HAP-1 (cell line): ENCODE results near the gene TMEM123.

Experiments
- DNase-seq, 2 experiments: peaks; one replicate each; pipeline ENCODE4 v3.0.0-alpha.2; 2016 to 2020; ENCODE audit warnings: low spot score in 2 of 2
- H3K27me3 ChIP-seq: fragments of 250-450 bp; sonication (Bioruptor Pico); 2 replicates; pipeline ENCODE4 v1.5.1; 2020; ENCODE audit warnings: low read depth, mild to moderate bottlenecking, moderate library complexity
- H3K36me3 ChIP-seq: fragments of 250-450 bp; sonication (Bioruptor Pico); replicated peaks from 2 replicates; pipeline ENCODE4 v1.5.1; 2020; ENCODE audit warnings: mild to moderate bottlenecking
- H3K4me1 ChIP-seq: fragments of 250-450 bp; sonication (Bioruptor Pico); 2 replicates; pipeline ENCODE4 v1.5.1; 2020; ENCODE audit warnings: mild to moderate bottlenecking
- H3K4me3 ChIP-seq: fragments of 250-450 bp; sonication (Bioruptor Pico); 2 replicates; pipeline ENCODE4 v1.5.1; 2020; ENCODE audit warnings: mild to moderate bottlenecking, moderate library complexity
- H3K9me3 ChIP-seq: fragments of 250-450 bp; sonication (Bioruptor Pico); 2 replicates; pipeline ENCODE4 v1.5.1; 2020; ENCODE audit warnings: mild to moderate bottlenecking, moderate library complexity
- in situ Hi-C: fragments of 300-500 bp; cut with MboI; formaldehyde crosslinking; loops from 3 replicates; pipeline ENCODE4 v1.14.3; 2020; ENCODE audit warnings: low sequenced_read_pairs, inconsistent platforms, mixed read lengths

TMEM123 gene, protein sequence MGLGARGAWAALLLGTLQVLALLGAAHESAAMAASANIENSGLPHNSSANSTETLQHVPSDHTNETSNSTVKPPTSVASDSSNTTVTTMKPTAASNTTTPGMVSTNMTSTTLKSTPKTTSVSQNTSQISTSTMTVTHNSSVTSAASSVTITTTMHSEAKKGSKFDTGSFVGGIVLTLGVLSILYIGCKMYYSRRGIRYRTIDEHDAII

DNA sequence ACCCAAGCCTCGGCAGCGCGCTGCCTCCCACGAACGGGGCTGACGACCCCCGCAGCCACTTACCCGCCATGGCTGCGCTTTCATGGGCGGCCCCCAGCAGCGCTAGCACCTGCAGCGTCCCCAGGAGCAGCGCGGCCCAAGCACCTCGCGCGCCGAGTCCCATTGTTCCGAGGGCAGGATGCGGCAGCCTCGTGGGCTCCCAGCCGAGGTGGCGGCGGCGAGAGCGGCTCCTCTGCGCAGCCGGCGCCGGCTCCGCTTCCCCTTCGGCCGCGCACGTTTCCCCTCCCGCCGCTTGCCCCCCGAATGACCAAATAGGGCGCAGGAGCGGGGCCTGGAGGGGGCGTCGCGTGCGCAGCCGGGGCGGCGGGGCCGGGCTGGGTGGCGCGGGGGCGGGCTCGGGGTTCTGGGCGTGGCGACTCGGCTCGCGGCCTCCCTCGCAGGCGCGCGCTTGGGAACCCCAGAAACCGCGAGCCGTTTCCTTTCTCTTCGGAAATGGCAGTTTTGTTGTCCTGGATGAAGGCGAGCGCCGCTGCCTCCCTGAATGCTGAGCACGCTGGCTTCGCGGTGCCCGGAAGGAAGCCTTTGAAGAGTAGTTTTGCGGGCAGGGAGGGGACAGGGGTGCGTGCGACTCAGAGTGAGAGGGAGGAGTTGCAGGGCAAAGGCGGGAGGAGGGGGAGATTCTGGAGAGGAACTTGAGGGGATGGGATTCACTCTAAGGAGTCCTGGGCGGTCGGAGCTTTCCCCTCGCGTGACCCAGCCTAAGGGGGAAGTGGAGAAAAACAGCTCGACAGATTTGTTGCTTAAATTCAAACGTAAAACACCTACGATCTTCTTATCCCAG lies at the start of gene TMEM123:
Gene TMEM123, minus strand, starts transcription at position 305 of the 841 bp plus-strand sequence. Its CDS starts 142 bp downstream, at position 163.
- in situ Hi-C loops: no loop called here
- Histone ChIP-seq H3K4me1 (peaks cover 49% of the 10 kb centered on the region), H3K36me3 (peaks cover 11% of the 10 kb centered on the region), H3K4me3 (peak within 1 kb of the TSS; percentile 73), H3K9me3 (no peaks in the 10 kb centered on the region), H3K27me3 (no peaks in the 10 kb centered on the region)
- peak; percentile 58 to 84 for DNase-seq

DNA sequence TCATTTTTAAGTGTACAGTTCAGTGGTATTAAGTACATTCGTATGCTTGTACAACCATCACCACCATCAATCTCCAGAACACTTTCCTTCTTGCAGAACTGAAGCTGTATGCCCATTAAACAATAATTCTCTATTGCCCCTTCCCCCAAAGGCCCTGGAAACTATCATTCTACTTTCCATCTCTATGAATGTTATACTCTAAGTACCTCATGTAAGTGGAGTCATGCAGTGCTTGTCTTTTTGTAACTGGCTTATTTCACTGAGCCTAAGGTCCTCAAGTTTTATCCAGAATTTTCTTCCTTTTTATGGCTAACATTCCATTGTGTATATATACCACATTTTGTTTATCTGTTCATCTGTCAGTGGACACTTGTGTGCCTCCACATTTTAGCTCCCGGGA lies 48.3 kb upstream of the TMEM123 start:
- DNase-seq: no peak
- H3K9me3 ChIP-seq: no peaks in the 10 kb centered on the region
- no peaks in the 10 kb centered on the region for H3K36me3 ChIP-seq
- H3K4me1 ChIP-seq: no peaks in the 10 kb centered on the region
- no peak overlapping the region for H3K4me3 ChIP-seq
- in situ Hi-C loops: no loop called here
- H3K27me3 ChIP-seq: peaks cover 34% of the 10 kb centered on the region

DNA sequence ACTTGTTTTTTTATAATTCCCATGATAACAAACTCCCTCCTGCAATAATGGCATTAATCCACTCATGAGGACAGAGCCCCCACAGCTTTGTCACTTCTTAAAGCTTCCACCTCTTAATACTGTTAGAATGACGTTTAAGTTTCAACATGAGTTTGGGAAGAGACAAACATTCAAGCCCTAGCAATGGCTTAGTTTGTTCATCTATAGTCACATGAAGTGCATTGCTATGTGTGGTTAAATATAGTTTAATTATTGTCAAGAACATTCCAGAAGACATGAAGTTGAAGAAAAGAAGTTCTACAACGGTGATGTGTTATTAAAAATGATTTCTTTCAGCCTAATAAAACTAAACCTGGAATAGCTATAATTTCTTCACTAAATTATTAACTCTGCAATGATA lies 47.4 kb upstream of the TMEM123 start:
- no peak for DNase-seq
- Histone ChIP-seq H3K36me3 (no peaks in the 10 kb centered on the region), H3K9me3 (no peaks in the 10 kb centered on the region), H3K27me3 (peaks cover 34% of the 10 kb centered on the region), H3K4me3 (no peak overlapping the region), H3K4me1 (no peaks in the 10 kb centered on the region)
- in situ Hi-C loops: loop anchor here (5.0 to 10.0 kb wide), 2 partner anchors 158 to 215 kb away; no protein-coding TSS in a partner anchor

DNA sequence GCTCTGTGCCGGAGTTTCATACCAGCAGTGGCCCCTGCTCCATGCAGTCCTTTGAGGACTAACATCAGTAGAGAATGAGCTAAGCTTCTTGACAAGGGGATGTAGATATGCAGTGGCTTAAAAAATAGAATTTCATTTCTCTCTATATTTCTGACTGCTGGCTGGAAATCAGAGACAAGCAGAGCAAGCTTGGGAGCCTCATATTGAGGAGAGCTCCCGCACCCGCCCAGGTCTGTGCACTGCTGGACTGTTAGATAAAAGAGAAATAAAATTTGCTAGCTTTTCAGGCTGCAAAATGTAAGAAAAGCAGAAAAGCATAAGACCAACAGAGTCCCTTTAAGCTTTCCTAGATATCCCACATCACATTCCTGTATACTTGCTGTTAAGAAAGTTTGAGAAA lies 46.6 kb upstream of the TMEM123 start:
- DNase-seq: no peak
- in situ Hi-C loops: loop anchor here (5.0 to 10.0 kb wide), 2 partner anchors 157 to 214 kb away; no protein-coding TSS in a partner anchor
- Histone ChIP-seq H3K27me3 (peaks cover 31% of the 10 kb centered on the region), H3K9me3 (no peaks in the 10 kb centered on the region), H3K36me3 (no peaks in the 10 kb centered on the region), H3K4me1 (no peaks in the 10 kb centered on the region), H3K4me3 (no peak overlapping the region)

DNA sequence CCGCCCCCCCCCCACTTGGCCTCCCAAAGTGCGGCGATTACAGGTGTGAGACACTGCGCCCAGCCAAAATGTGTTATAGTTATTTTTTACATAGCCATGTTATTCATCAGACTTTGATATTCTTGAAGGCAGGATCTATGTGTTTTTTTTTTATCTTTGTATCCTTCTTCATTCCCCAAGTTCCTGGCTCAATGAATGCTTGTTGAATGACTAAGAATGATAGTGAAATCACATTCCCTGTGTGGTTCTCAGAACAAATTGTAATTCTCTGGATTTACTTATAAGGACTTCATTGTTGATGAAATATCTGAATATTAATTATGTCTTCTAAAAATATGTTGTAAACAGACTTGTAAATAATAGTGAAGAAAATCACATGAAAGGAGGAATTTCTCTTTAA lies 44.5 kb upstream of the TMEM123 start:
- in situ Hi-C loops: loop anchor here (5.0 to 10.0 kb wide), 2 partner anchors 155 to 212 kb away; no protein-coding TSS in a partner anchor

DNA sequence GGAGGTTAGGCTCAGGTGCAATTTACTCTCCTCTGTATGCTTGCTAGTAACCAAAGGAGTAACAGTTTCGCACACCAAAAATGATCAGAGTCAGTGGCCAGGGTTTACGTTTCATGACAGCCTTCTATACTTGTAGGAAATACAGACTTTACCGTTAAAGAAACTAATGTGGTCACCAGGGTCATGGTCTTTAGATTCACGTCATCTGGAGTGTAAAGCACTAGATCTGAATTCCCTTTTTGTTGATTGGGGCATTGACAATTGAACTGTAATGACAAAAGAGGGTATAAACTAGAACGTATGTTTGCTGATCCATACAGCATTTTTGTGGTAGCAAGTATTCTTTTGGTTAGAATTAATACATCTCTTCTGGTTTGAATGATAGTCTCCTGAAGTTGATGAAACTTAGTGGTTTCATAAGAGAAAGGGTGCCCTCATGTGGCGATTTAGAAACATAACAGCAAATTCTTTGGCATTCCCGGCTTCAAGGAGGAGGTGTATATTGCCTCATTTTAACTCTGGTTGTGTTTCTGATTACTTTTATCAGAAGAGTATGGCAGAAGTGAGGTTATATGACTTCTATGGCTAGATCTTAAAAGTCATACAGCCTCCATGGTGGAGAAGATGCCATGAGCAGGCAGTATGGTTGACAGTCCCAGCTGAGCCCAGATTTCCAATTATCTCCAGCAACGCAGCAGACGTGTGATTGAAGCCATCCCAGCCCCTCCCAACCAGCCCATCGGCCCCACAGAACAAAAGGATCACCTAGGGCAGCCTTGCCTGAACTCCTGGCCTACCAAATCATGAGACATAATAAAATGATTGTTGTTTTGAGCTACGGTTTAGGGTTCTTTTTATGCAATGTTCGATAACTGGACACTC lies 42.8 kb upstream of the TMEM123 start:
- no peaks in the 10 kb centered on the region for H3K9me3 ChIP-seq
- no peak overlapping the region for H3K4me3 ChIP-seq
- DNase-seq: peak; percentile 58 to 81
- H3K4me1 ChIP-seq: no peaks in the 10 kb centered on the region
- in situ Hi-C loops: loop anchor here (5.0 to 10.0 kb wide), 2 partner anchors 153 to 211 kb away; no protein-coding TSS in a partner anchor
- H3K36me3 ChIP-seq: no peaks in the 10 kb centered on the region
- H3K27me3 ChIP-seq: peaks cover 13% of the 10 kb centered on the region

More for the DNA sequence above, 44.5 kb upstream of the TMEM123 start:
- Histone ChIP-seq H3K9me3 (no peaks in the 10 kb centered on the region), H3K27me3 (peaks cover 21% of the 10 kb centered on the region), H3K36me3 (no peaks in the 10 kb centered on the region), H3K4me1 (no peaks in the 10 kb centered on the region), H3K4me3 (no peak overlapping the region)
- DNase-seq: no peak

DNA sequence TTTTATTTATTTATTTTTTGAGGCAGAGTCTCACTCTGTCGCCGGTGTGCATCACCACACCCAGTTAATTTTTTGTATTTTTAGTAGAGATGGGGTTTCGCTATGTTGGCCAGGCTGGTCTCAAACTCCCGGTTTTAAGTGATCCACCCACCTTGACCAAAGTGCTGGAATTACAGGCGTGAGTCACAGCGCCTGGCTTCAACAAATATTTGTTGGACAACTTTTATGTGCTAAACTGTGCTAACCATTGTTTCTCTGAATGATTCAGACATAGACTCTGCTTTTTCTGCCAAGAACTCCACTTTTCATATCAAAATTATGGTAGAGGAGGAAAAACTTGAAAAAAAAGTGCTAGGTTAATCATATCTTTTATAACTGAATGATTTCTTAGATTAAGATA lies 41.7 kb upstream of the TMEM123 start:
- Histone ChIP-seq H3K36me3 (no peaks in the 10 kb centered on the region), H3K4me1 (no peaks in the 10 kb centered on the region), H3K4me3 (no peak overlapping the region), H3K27me3 (peaks cover 4% of the 10 kb centered on the region; the same call in 1 of the 2 replicates), H3K9me3 (no peaks in the 10 kb centered on the region)
- in situ Hi-C loops: loop anchor here (10.0 kb wide), 1 partner anchor 209 kb away; no protein-coding TSS in a partner anchor
- no peak for DNase-seq

DNA sequence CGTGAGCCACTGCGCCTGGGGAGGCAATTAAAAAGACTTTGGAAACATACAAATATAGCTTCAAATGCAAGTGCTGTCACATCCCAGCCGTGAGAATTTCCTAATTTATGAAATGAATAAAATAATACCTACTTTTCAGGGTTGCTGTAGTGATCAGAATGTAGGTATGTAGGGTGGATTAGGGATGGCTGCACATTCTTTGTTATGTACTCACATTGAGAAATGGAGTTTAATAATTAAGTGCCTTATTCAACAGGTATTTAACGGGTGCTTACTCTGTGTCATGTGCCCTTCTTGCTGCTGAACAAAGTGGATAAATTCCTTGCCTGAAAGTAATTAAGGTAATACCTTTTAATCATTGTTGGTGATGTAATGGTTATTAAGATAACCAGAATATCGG lies 41.0 kb upstream of the TMEM123 start:
- in situ Hi-C loops: loop anchor here (10.0 kb wide), 1 partner anchor 209 kb away; no protein-coding TSS in a partner anchor
- Histone ChIP-seq H3K27me3 (peaks cover 4% of the 10 kb centered on the region; the same call in 1 of the 2 replicates), H3K4me3 (no peak overlapping the region), H3K36me3 (no peaks in the 10 kb centered on the region), H3K4me1 (no peaks in the 10 kb centered on the region), H3K9me3 (no peaks in the 10 kb centered on the region)
- DNase-seq: no peak

DNA sequence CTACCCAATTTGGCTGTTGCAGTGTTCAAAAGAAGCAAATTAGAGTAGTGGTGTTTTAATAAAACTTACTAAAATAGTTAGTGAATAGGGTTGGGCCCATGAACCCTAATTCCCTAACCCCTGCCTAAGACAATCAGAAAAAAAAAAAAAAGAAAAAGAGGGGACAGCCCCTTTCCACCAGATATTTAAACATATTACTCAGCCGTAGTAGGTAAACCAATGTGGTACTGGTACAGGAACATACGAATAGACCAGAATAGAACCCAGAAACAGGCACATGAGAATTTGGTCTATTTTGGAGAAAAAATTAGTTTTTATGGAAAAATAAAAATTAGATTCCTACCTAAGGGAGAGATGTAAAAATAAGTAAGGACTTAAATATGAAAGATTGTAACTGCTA lies 39.4 kb upstream of the TMEM123 start:
- H3K36me3 ChIP-seq: no peaks in the 10 kb centered on the region
- no peak for DNase-seq
- H3K27me3 ChIP-seq: no peaks in the 10 kb centered on the region; the same call in 1 of the 2 replicates
- in situ Hi-C loops: loop anchor here (10.0 kb wide), 1 partner anchor 207 kb away; no protein-coding TSS in a partner anchor
- no peak overlapping the region for H3K4me3 ChIP-seq
- no peaks in the 10 kb centered on the region for H3K9me3 ChIP-seq
- no peaks in the 10 kb centered on the region for H3K4me1 ChIP-seq

DNA sequence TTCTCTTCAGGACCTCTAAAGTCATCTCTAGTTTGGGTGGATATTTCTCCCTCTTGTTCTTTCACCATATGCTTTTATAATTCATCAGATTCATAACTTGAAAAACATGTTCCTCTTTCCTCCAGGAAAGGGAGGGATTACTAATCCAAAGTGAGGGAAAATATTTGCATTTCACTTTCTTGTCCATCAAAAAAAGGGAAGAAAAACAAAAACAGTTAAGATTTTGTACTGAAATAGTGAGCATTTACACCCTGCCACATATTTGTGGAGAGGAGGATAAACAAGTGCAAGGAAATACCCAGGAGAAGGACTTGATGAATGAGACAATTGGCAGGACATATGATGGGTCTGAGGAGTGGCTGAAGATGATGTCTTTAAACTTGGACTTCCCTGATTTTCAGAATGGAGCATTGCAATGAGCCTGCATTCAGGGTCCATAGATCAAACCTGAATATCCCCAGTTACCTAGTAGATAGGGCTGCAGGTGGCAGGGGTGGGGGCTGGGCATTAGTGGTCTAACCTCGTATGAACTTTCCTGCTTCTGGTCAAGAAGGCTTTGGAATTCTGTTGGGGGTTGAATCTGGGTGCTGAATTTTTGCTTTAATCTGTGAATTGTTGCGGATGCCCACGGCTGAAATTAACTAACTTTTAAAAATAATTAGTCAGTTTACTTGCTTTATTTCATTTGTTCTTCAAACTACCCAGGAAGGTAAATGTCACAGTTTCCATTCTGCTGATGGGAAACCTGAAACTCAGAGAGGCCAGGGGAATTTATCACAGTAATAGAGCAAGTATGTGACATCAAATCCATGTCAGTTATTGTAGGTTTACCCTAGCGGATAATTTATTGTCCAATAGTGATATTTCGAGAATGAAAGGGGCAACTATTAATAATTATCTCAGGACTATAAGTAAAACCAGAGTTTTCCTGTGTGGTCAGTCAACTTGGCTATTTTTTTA lies 36.9 kb upstream of the TMEM123 start:
- Histone ChIP-seq H3K4me3 (no peak overlapping the region), H3K4me1 (no peaks in the 10 kb centered on the region), H3K36me3 (no peaks in the 10 kb centered on the region), H3K27me3 (no peaks in the 10 kb centered on the region; the same call in 1 of the 2 replicates), H3K9me3 (no peaks in the 10 kb centered on the region)
- DNase-seq: no peak
- in situ Hi-C loops: loop anchor here (5.0 to 10.0 kb wide), 2 partner anchors 97 to 205 kb away; no protein-coding TSS in a partner anchor

DNA sequence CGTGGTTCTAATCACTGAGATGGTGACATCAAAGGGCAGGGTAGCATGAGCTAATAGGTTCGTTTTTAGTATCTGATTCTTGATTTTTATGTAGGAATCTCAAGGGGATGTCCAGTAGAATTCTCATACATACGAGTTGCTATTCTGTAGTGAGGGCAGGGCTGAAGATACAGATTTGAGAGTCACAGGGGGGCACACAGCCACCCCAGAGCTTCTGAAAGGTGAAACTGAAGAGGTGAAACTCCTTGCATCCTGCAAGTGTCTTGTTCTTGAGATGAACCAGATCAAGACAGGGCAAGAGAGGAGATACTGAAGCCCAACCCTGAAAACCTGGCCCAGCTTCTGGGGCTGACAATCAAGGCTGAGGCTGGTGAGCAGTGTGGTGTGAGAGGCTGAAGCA lies 35.6 kb upstream of the TMEM123 start:
- H3K36me3 ChIP-seq: no peaks in the 10 kb centered on the region
- no peaks in the 10 kb centered on the region for H3K9me3 ChIP-seq
- DNase-seq: no peak
- H3K27me3 ChIP-seq: no peaks in the 10 kb centered on the region; the same call in 1 of the 2 replicates
- H3K4me3 ChIP-seq: no peak overlapping the region
- H3K4me1 ChIP-seq: no peaks in the 10 kb centered on the region
- in situ Hi-C loops: loop anchor here (5.0 kb wide), 1 partner anchor 96 kb away; no protein-coding TSS in a partner anchor

DNA sequence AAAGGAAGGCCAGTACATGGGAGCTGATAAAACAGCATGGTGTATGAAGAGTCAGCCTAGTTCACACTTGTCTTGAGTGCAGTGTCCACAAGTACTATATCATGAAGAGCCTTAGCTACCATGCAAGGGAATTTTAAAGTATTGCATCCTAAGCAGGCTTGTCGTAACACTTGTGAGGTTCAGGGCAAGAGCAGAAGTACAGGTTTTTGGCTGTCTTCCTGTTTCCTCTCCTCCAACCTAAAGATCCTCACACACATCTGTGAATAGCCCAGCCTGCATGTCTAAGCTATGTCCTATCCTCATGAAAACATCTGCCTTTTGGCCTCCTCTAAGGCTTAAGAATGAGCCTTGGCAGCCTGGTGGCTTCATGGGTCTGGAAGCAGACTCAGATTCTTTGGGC lies 34.6 kb upstream of the TMEM123 start:
- Histone ChIP-seq H3K4me3 (no peak overlapping the region), H3K27me3 (no peaks in the 10 kb centered on the region), H3K4me1 (no peaks in the 10 kb centered on the region), H3K9me3 (no peaks in the 10 kb centered on the region), H3K36me3 (no peaks in the 10 kb centered on the region)
- no peak for DNase-seq
- in situ Hi-C loops: loop anchor here (5.0 kb wide), 1 partner anchor 95 kb away; no protein-coding TSS in a partner anchor
